GM23338 (cell line): ENCODE data around the gene LPP. TPM values are rescaled to one million over a fixed set of nuclear protein-coding genes. Genes with fewer than 3 reads are reported as not detected.
A peak's percentile ranks its signal among the peaks of the same experiment; 100 is the strongest.

Experiments
- ATAC-seq: fragments of 200-7000 bp; cut with Tn5 transposase; 3 replicates; pipeline ENCODE4 v1.9.1; 2020
- DNase-seq: peaks from one replicate; pipeline ENCODE4 v3.0.0-alpha.2; 2015; ENCODE audit warnings: low spot score
- H2AFZ ChIP-seq: fragments of 200-600 bp; sonication (generic); 2 replicates; pipeline ENCODE4 v1.8.0; 2016; ENCODE audit warnings: antibody characterized with exemption, mild to moderate bottlenecking, moderate library complexity
- H3F3A ChIP-seq: fragments of 200-600 bp; sonication (generic); replicated peaks from 2 replicates; pipeline ENCODE4 v1.8.0; 2017; ENCODE audit warnings: antibody characterized with exemption, mixed run types, low read depth
- H3K27ac ChIP-seq: fragments of 200-600 bp; sonication (generic); 2 replicates; pipeline ENCODE4 v1.6.1; 2016; ENCODE audit warnings: low read depth
- H3K27me3 ChIP-seq: fragments of 200-600 bp; sonication (generic); 2 replicates; pipeline ENCODE4 v1.8.0; 2016; ENCODE audit warnings: mild to moderate bottlenecking, mixed run types, moderate library complexity; ENCODE audit not compliant: insufficient read depth
- H3K36me3 ChIP-seq: fragments of 200-600 bp; sonication (generic); 2 replicates; pipeline ENCODE4 v1.8.0; 2016; ENCODE audit warnings: mild to moderate bottlenecking; ENCODE audit not compliant: insufficient read depth
- H3K4me1 ChIP-seq: fragments of 200-600 bp; sonication (generic); 2 replicates; pipeline ENCODE4 v1.8.0; 2016; ENCODE audit warnings: mild to moderate bottlenecking, moderate library complexity; ENCODE audit not compliant: insufficient read depth
- H3K4me2 ChIP-seq: fragments of 200-600 bp; sonication (generic); 2 replicates; pipeline ENCODE4 v1.7.1; 2017; ENCODE audit warnings: mixed run types
- H3K4me3 ChIP-seq: fragments of 200-600 bp; sonication (generic); 2 replicates; pipeline ENCODE4 v1.6.1; 2016; ENCODE audit warnings: mixed run types
- H3K79me2 ChIP-seq: fragments of 200-600 bp; sonication (generic); replicated peaks from 2 replicates; pipeline ENCODE4 v1.8.0; 2017; ENCODE audit warnings: mild to moderate bottlenecking; ENCODE audit not compliant: insufficient read depth
- H3K9me2 ChIP-seq: fragments of 200-600 bp; sonication (generic); 2 replicates; pipeline ENCODE4 v1.8.0; 2017; ENCODE audit not compliant: insufficient read depth
- H4K20me1 ChIP-seq: fragments of 200-600 bp; sonication (generic); replicated peaks from 2 replicates; pipeline ENCODE4 v1.8.0; 2017; ENCODE audit warnings: mild to moderate bottlenecking; ENCODE audit not compliant: insufficient read depth
- H3K27ac Mint-ChIP-seq: 2 replicates; pipeline ENCODE4 v1.8.0; 2020; ENCODE audit warnings: inconsistent platforms, mild to moderate bottlenecking, moderate library complexity, mixed read lengths
- H3K27me3 Mint-ChIP-seq: 3 replicates; pipeline ENCODE4 v1.8.0; 2022; ENCODE audit warnings: low read depth, mild to moderate bottlenecking, moderate library complexity, mixed read lengths, inconsistent platforms; ENCODE audit not compliant: insufficient read depth, poor library complexity
- H3K36me3 Mint-ChIP-seq: 3 replicates; pipeline ENCODE4 v1.8.0; 2021; ENCODE audit warnings: low read depth, mild to moderate bottlenecking, inconsistent platforms, moderate library complexity, mixed read lengths
- H3K4me1 Mint-ChIP-seq: 3 replicates; pipeline ENCODE4 v1.8.0; 2020; ENCODE audit warnings: mild to moderate bottlenecking, inconsistent platforms, mixed read lengths
- H3K4me3 Mint-ChIP-seq: 3 replicates; pipeline ENCODE4 v1.8.0; 2021; ENCODE audit warnings: moderate library complexity, mild to moderate bottlenecking, inconsistent platforms, mixed read lengths
- H3K9me3 Mint-ChIP-seq: 3 replicates; pipeline ENCODE4 v1.8.0; 2020; ENCODE audit warnings: moderate library complexity, mild to moderate bottlenecking, inconsistent platforms, mixed read lengths
- EZH2 ChIP-seq: fragments of 200-600 bp; sonication (generic); IDR thresholded peaks from one replicate; pipeline ENCODE4 v1.8.0; 2017; ENCODE audit warnings: antibody characterized with exemption, mild to moderate bottlenecking, low read depth; ENCODE audit not compliant: unreplicated experiment
- EZH2phosphoT487 ChIP-seq: fragments of 200-600 bp; sonication (generic); IDR thresholded peaks from one replicate; pipeline ENCODE4 v1.8.1; 2018; ENCODE audit warnings: antibody characterized with exemption; ENCODE audit not compliant: unreplicated experiment
- JUNB ChIP-seq: IDR thresholded peaks from one replicate; pipeline ENCODE4 v1.6.1; 2016; ENCODE audit warnings: antibody characterized with exemption; ENCODE audit not compliant: unreplicated experiment
- POLR2AphosphoS5 ChIP-seq: IDR thresholded peaks from 2 replicates; pipeline ENCODE4 v1.6.1; 2016; ENCODE audit warnings: antibody characterized with exemption, low read depth
- ZNF331 ChIP-seq: fragments of 250-450 bp; sonication (Bioruptor Pico); IDR thresholded peaks from 2 replicates; pipeline ENCODE4 v1.5.0; 2020; ENCODE audit warnings: low read depth, mild to moderate bottlenecking, moderate library complexity
- polyA plus RNA-seq: library from polyadenylated mRNA; unstranded; fragments of >200 nt; fragmentation: Nextera tagmentation; extraction: Ambion mirVana; gene quantifications from 2 replicates; pipeline ENCODE4 v1.2.1, GENCODE V29; 2016
- total RNA-seq: library from RNA; depleted of rRNA; stranded (reverse); fragments of >200 nt; shearing (Covaris generic); gene quantifications from 2 replicates; pipeline ENCODE4 v1.2.3, GENCODE V29; 2014
- TF ChIP-seq, protein P1 (sequence below), 2 experiments: fragments of 200-600 bp in 1 of 2; sonication (generic) in 1 of 2; conservative IDR thresholded peaks; 2 replicates each; pipeline versions ENCODE4 v1.5.1 to v1.6.1; 2016 to 2017; ENCODE audit warnings: antibody characterized with exemption in 2 of 2, low read depth in 2 of 2, mild to moderate bottlenecking in 2 of 2, moderate library complexity in 1 of 2
- TF ChIP-seq, protein P2 (sequence below): IDR thresholded peaks from 2 replicates; pipeline ENCODE4 v1.6.1; 2016; ENCODE audit warnings: antibody characterized with exemption

LPP gene
- total and polyA plus RNA-seq, 2 experiments from 2014 or later = 23.0 to 35.2 TPM

DNA sequence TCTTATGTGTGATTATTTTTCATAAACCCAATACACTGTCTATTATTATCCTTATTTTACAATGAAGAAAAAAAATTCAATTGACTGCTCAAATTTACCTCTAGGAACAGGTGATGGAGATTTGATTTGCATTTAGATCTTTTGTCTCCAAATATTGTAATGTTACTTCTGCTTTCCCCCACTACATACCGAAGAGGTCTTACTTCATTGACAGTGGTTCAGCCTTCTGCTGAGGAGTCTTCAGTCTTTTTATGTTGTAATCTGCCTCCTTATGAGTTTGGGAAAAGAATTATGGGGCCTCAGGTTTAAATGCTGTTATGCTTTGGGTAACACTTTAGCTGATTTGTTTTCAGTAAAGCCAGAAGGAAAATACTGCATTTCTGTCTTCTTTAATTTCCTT, 199.5 kb downstream of the LPP start:
- H3F3A ChIP-seq = no peaks in the 10 kb centered on the region
- no peaks in the 10 kb centered on the region for H3K27me3 Mint-ChIP-seq
- no peaks in the 10 kb centered on the region for H3K27me3 ChIP-seq
- no peak overlapping the region for H3K4me2 ChIP-seq
- peaks cover 8% of the 10 kb centered on the region for H3K4me1 Mint-ChIP-seq
- no peak overlapping the region for H2AFZ ChIP-seq
- ATAC-seq (no peak), DNase-seq (no peak)
- no peak overlapping the region for H3K4me3 ChIP-seq
- H3K9me3 Mint-ChIP-seq = no peaks in the 10 kb centered on the region; the same call in 2 of the 3 replicates
- peak overlapping the region; percentile 58; the same call in 1 of the 2 replicates for H3K27ac Mint-ChIP-seq
- no peak overlapping the region for H3K27ac ChIP-seq
- H3K36me3 Mint-ChIP-seq = no peaks in the 10 kb centered on the region
- H3K9me2 ChIP-seq = no peaks in the 10 kb centered on the region
- peaks cover 4% of the 10 kb centered on the region; the same call in 1 of the 2 replicates for H3K4me1 ChIP-seq
- H4K20me1 ChIP-seq = no peaks in the 10 kb centered on the region
- no peak overlapping the region for H3K4me3 Mint-ChIP-seq
- no peaks in the 10 kb centered on the region for H3K36me3 ChIP-seq
- no peaks in the 10 kb centered on the region for H3K79me2 ChIP-seq
- TF ChIP-seq EZH2phosphoT487 (no peak), JUNB (no peak), EZH2 (no peak)
- TF ChIP-seq, protein P1, sequence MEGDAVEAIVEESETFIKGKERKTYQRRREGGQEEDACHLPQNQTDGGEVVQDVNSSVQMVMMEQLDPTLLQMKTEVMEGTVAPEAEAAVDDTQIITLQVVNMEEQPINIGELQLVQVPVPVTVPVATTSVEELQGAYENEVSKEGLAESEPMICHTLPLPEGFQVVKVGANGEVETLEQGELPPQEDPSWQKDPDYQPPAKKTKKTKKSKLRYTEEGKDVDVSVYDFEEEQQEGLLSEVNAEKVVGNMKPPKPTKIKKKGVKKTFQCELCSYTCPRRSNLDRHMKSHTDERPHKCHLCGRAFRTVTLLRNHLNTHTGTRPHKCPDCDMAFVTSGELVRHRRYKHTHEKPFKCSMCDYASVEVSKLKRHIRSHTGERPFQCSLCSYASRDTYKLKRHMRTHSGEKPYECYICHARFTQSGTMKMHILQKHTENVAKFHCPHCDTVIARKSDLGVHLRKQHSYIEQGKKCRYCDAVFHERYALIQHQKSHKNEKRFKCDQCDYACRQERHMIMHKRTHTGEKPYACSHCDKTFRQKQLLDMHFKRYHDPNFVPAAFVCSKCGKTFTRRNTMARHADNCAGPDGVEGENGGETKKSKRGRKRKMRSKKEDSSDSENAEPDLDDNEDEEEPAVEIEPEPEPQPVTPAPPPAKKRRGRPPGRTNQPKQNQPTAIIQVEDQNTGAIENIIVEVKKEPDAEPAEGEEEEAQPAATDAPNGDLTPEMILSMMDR (conservative IDR thresholded peaks at IDR 0.05; ENCODE audit: low read depth in 2 of 2) = no peak
- TF ChIP-seq, protein P2, sequence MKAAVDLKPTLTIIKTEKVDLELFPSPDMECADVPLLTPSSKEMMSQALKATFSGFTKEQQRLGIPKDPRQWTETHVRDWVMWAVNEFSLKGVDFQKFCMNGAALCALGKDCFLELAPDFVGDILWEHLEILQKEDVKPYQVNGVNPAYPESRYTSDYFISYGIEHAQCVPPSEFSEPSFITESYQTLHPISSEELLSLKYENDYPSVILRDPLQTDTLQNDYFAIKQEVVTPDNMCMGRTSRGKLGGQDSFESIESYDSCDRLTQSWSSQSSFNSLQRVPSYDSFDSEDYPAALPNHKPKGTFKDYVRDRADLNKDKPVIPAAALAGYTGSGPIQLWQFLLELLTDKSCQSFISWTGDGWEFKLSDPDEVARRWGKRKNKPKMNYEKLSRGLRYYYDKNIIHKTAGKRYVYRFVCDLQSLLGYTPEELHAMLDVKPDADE = no peak

DNA sequence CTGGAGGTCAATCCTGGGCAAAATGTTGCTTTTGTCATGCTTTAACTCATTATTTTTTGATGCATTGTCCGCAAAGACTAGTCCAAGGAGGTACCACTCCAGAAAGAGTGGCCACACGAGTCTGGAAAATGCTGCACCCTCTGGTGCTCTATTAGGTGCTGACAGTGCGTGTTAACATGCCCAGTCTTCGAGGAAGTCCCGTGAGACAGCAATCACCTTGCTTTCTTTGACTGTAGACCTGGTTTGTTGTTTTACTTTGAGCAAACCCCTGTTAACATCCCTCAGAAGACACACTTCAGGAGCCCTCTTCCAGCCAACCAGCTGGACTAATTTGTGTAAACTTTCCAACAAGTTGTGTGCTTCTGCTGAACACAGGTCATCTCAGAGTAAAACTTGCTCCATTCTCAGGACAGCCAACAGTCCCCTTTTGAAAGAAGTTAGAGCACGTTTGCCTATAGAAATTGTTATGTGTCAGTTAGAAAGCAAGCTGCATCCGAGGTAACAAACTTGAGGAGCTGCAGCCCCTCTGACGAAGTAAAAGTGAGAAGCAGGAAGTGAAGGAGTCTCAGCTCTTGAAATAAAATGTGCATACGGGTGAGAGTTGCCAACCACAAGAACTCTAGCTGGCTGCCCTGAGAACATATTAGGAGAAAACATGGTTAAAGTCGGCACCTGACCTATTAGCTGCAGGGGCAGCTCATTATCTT, 205.0 kb downstream of the LPP start:
- H2AFZ ChIP-seq = no peak overlapping the region
- H3K4me1 Mint-ChIP-seq = peaks cover 6% of the 10 kb centered on the region
- H3K79me2 ChIP-seq = no peaks in the 10 kb centered on the region
- H3K27ac Mint-ChIP-seq = no peak overlapping the region
- no peak overlapping the region for H3K4me3 Mint-ChIP-seq
- H3K27ac ChIP-seq = no peak overlapping the region
- H3K27me3 Mint-ChIP-seq = no peaks in the 10 kb centered on the region
- H4K20me1 ChIP-seq = no peaks in the 10 kb centered on the region
- no peaks in the 10 kb centered on the region for H3K36me3 ChIP-seq
- no peak overlapping the region for H3K4me3 ChIP-seq
- no peaks in the 10 kb centered on the region for H3K4me1 ChIP-seq
- H3K9me3 Mint-ChIP-seq = no peaks in the 10 kb centered on the region
- ATAC-seq (no peak), DNase-seq (no peak)
- H3K9me2 ChIP-seq = 0 out of 2 replicates have a peak, but pooled peaks cover 4% of the 10 kb centered on the region
- H3F3A ChIP-seq = no peaks in the 10 kb centered on the region
- no peaks in the 10 kb centered on the region for H3K27me3 ChIP-seq
- no peaks in the 10 kb centered on the region for H3K36me3 Mint-ChIP-seq
- H3K4me2 ChIP-seq = no peak overlapping the region
- TF ChIP-seq ZNF331 (CRISPR knock-in tag) (no peak), EZH2 (no peak), EZH2phosphoT487 (no peak), JUNB (no peak), POLR2AphosphoS5 (no peak)
- TF ChIP-seq, protein P1 (conservative IDR thresholded peaks at IDR 0.05; ENCODE audit: low read depth in 2 of 2) = no peak
- TF ChIP-seq, protein P2 = no peak
